ENCODE results near the gene PPP4C.
A peak's percentile ranks its signal among the peaks of the same experiment; 100 is the strongest.
"Not testable (repeated sequence)": the region's sequence is repeated elsewhere in the genome, so short reads cannot be mapped to it uniquely, and the experiment has no call there.

PPP4C gene

DNA sequence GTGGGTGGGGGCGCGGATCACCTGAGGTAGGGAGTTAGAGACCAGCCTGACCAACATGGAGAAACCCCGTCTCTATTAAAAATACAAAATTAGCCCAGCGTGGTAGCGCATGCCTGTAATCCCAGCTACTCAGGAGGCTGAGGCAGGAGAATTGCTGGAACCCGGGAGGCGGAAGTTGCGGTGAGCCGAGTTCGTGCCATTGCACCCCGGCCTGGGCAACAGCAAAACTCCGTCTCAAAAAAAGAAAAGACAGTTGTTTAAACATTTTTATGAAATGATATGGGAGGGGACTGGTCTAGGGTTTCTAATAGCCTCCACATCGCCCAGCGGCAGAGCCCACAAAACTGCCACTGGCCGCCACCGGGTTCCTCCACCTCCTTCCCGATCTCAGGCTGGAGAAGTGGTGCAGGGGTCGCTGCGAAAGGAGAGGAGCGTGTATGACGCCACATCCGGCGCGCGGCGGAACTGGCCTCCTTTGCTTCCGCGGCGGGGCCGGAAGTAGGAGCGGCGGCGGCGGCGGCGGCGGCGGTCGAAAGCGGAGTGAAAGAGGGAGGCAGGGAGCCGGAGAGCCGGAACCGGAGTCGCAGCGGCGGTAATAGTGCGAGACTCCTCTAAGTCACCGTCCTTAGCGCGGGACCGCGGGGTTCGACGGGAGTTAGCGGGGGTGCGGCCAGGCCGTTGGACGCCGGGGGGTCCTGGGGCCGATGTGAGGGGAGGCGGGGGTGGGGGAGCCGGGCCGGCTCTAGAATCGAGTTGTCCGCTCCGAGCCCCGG is at the start of gene PPP4C:
Gene PPP4C, plus strand, starts transcription at position 492 of the 773 bp plus-strand sequence. CDS start 384 bp downstream, outside the sequence.
- DNase-seq: peak; percentile 38

DNA sequence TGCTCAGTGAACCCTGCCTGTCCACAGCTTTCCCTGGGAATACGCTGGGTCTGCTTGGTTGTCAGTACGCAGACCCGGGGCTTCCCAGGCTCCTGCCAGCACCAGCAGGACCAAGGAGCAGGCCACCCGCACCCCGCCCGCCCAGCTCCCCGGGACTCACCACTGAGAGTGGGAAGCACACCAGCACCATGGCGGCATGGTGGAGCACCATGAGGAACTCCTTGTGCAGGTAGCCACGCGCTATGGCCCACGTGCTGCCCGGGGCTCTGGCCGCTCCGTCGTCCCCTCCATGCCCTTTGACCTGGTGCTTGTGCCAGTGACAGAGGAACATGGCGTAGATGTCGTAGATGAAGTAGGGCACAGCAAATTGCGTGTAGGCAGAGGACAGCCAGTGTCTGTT is 49.3 kb upstream of the PPP4C start:
- DNase-seq: no peak

DNA sequence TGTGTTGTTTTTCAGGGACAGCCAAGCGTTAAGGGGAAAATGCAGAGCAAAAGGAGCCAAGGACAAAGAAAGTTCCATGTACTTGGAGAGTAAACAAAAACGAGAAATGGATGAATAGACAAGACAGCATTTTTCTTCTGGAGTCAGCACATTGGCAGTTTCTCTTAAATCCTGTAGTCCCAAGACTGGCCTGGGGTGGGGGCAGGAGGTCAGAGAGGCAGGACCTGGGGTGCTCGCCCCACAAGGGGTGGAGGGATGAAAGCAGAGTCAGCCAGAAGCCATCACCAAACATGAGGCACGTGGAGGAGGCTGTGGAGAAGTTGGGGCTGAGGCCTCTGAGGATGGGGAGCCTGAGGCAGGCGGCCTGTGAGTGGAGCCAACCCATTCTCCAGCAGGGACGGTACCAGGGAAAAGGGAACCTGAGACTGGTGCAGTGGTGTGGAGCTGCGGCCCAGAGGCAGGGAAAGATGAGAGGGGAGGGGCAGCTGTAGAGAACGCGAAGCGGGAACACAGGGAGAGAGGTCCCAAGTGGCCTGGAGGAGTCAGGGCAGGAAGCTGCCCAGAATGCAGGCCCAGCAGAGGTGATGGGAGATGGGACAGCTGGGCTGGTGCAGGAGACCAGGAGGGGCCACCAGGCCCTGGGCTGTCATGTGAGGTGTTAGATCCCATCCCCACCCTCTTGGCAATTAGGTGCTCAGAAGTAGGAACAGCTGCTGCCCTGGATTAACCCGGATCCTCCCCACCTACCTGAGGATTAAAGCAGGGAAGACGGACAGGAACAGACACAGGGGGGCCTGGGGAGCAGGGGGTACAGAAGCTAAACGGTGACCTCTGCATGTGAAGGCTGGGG is 48.0 kb upstream of the PPP4C start:
- DNase-seq: no peak

DNA sequence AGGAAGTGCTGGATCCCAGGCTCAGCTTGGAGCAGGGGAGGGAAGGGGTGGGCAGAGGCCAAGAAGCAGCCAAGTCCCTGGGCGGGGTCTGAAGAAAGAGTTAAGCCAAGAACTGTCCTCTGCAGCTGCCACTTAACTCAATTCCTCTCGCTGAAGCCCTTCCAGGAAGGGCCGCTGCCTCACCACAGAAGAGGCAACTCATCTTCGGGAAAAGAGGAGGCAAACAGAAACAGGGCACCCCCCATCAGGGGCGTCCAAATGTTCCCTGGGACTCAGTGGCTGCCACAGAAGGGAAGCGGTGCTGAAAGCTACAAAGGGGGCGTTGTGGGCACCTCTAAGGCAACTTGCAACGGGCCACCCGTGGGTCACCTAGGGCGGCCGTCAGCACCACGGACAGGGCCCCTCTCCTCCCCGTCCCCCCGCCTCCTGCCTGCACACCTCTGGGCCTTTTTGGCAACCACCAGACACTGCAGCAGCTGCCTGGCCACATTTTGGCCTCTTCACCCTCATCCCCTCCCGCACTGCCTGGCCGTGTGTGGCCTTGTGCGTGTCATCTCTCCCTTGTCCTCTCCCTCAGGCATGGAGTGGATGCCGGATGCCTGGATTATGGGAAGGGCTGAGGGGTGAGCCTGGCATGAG is 47.2 kb upstream of the PPP4C start:
- no peak for DNase-seq

DNA sequence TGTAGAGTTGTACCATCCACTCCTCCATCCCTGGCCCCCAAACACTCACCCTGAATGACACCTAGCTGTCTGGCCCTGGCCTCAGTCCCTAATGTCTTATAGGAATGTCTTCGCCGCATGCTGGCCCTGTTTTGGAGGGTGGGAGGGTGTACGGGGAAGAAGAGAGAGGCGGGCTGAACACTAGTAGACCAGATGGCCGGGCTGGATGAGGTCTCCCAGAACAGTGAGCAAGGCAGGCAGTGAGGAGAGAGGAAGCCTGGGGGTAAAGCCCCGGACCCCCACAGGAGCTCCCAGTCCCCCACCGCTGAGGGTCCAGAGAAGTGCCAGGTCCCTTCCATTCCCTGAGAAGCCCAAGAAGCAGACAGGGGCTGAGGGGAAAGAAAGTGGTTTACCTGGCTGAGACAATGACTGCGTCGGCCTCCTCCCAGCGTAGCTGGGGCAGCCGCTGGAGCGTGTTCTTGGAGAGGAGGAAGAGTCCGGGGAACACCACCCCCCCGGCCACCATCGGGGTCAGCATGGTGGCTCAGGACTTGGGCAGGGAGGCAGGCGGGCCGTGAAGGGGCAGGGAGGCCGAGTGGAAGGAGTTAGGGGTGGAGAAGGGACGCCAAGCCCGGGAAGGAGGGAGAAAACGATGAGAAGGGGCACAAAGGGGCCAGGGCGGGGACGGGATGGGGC is 45.6 kb upstream of the PPP4C start:
- no peak for DNase-seq

DNA sequence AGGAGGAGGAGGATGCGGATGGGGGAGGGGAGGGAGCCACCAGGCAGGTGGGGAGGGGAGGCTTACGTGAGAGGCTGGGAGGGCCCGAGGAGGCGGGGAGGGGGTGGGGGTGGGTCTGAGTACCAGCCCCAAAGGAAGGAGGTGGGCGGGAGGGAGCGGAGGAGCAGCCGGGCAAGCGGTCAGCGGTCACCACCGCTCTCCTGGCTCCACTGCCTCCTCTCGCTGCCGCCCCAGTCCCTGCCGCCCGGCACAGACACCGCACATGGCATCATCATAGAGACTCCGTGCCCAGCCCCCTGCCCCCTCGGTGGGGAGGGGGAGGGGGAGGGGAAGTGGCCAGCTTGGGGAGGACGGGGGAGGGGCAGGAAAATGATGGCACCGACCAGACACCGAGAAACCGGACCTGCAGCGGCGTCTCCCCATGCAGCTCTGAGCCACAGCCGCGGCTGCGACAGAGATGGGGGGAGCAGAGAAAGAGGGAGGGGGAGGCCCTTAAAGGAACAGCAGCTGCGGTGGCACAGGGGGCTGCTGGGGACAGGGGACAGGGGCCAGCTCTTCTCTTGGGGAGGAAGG is 44.9 kb upstream of the PPP4C start, which contains the start of gene TLCD3B:
Gene TLCD3B, minus strand, starts transcription at position 431 of the 573 bp plus-strand sequence. CDS start 744 bp downstream, outside the sequence.
- no peak for DNase-seq

DNA sequence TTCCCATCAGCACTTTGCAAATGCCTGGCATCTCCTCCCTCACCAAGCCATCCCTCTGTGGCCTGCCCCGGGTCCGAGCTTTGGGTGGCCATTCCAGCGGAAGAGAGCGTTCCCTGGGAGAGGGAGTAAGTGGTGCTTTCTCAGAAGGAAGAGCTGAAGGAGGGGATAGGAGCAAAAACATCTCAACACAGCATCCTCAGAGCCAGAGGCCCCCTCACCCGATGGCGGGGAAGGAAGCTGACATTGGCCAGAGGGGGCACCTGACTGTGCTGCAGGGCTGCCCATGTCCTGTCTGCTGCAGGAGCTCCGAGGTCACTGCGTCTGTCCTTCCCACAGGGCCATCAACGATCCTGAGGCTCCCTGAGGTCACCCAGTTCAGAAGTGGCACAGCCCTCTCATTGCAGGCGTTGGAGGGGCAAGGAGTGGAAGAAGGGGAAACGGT is 44.3 kb upstream of the PPP4C start:
- DNase-seq: no peak

DNA sequence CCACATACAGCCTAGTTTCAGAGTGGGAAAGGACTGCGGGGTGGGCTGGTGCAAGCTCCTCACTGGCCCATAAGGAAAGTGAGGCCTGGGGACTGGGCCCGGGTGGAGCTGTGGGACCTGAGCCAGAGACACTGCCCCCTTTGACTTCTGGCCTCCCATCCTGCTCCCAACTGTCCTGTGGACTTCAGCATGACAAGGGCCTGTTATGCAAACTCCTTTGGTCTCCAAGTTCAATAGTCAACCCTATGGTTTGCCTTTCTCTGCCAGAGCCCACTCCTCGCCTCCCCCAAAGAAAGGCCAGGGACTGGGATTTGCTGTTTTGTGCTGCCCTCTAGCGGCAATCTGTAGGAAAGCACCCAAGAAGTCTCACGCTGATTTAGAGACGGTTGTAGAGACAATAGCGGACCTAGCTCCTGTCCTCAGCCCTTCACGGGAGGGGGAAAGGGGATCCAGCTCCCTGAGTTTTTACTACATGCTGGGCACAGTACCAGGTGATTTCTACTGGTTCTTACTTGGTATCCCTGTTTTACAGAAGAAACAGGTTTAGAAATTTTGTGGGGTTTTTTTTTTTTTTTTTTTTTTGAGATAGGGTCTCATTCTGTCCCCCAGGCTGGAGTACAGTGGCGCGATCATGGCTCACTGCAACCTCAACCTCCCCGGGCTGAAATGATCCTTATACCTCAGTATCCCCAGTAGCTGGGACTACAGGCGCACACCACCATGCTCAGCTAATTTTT is 43.5 kb upstream of the PPP4C start:
- DNase-seq: peak; percentile 18

DNA sequence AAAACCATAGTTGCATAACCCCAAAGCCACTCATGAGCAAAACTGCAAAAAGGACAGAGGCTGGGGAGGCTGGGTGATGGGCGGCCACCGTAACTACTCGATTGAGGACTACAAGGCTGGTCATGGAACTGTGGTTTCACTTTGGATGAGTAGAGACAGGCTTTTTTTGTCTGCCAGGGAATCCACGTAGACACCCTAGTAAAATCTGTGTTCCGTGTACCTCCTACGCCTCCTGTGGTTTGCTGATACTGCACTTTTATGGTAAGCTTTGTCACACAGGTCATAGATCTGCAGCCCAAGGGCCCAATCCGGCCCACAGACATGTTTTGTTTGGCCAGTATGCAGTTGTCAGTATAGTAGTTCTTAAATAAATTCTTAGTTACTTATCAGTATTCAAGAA is 42.5 kb upstream of the PPP4C start:
- DNase-seq: no peak

DNA sequence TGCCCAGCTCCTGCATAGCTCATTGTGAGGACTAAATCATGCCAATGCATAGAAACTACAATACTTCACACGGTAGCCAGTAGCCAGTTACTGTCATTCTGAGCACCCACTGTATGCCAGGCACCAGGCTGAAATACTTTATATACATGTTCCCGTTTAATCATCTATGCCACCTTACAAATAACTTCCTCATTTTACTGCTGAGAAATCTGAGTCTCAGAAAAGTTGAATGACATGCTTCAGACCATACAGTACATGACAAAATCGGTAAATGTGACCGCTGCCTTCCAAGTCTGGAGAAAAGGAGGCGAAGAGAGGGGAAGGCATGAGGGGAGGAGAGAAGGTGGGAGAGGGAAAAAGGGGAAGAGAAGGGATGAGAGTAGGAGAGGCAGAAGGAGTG is 35.6 kb upstream of the PPP4C start:
- DNase-seq: no peak

DNA sequence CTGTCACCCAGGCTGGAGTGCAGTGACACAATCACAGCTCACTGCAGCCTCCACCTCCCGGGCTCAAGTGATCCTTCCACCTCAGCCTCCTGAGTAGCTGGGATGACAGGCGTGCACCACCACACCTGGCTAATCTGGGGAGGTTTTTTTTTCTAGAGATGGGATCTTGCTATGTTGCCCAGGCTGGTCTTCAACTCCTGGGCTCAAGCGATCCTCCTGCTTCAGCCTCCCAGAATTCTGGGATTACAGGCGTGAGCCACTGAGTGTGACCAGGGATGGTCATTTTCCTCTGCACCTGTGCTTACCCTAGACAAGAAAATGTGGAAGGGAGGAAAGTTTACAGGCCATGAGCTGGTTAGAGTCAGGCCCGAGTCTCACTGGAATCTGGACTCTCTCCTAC is 35.1 kb upstream of the PPP4C start:
- DNase-seq: not testable (repeated sequence)

DNA sequence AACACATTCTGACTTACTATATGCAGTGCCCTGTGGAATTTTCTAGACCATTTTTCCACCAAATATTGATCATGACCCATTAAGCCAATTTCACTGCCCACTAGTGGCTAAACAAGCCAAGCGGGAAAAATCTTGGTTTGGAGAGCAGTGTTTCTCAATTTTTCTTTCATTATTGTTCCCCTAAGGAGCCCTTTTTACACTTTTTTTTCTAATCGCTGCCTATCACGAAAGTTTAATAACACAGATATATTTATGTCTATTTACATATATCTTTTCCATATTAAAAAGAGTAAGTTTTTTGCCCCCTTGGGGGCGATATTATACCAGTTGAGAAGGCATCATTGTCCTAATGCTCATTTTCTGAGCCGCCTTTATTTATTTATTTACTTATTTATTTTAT is 34.0 kb upstream of the PPP4C start:
- no peak for DNase-seq

DNA sequence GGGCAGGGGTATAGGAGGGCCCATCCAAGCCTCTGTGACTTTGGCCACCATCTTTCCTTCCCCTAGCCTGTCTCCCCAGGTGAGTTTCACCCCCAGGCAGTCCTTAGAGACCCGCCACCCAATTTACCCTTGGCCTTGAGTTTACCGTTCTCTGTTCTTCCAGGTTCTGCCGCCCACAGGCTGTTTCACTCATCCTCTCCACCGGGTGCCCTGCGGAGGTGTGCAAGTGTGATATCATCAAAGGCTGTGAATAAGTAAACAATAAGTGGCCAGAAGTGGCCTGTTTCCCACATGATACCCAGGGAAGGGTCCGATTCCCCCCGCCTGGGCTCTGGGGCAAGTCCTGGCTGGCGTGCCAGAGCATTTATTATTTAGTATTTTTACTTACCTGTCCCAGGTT is 29.6 kb upstream of the PPP4C start:
- DNase-seq: no peak

DNA sequence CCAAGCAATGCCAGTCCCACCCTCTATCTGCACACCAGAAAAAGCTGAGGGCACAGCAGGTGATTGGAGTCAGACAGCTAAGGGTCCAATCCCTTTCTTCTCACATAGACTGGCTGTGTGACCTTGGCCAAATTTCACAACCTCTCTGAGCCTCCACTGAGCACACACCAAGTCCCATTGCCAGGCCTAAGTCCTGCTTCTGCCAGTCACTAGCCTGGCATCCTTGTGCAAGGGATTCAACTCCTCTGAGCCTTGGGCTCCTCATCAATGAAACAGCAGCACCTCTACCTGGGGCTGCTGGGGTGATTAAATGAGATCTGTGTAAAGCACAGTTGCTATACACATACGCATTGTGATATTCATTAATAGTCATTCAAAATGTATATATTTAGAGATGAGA is 29.2 kb upstream of the PPP4C start:
- DNase-seq: no peak

DNA sequence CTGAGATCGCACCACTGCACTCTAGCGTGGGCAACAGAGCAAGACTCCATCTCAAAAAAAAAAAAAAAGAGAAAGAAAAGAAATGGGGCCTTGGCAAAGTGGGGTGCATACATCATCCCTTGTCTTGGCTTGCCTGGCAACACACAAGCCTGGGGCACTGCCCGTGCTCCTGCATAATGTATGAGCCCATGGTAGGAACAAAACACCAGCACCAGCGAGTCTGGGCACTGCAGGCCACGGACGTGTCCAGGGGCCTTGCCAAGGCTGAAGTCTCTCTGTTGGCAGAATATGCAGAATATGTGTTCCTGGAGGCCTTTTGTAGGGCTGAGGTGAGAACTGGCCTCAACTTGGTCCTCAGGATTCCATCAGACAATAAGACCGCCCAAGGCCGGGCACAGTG is 25.9 kb upstream of the PPP4C start:
- no peak for DNase-seq

DNA sequence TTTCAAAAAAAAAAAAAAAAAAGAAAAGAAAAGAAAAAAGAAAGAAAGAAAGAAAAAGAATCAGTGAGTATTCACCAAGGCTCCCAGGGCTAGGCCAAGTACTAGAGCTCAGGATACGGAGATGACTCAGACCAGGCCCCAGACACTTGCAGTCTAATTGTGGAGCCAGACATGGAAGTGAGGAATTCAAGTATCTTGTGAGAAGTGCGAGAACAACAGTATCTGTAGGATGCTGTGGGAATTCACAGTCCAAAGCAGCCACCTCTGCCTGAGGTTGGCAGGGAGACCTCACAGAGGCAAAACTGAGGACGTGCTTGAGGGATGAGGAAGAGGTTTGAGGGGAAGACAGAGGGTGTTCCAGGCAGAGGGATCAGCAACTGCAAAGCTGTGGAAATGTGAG is 24.3 kb upstream of the PPP4C start:
- DNase-seq: no peak

DNA sequence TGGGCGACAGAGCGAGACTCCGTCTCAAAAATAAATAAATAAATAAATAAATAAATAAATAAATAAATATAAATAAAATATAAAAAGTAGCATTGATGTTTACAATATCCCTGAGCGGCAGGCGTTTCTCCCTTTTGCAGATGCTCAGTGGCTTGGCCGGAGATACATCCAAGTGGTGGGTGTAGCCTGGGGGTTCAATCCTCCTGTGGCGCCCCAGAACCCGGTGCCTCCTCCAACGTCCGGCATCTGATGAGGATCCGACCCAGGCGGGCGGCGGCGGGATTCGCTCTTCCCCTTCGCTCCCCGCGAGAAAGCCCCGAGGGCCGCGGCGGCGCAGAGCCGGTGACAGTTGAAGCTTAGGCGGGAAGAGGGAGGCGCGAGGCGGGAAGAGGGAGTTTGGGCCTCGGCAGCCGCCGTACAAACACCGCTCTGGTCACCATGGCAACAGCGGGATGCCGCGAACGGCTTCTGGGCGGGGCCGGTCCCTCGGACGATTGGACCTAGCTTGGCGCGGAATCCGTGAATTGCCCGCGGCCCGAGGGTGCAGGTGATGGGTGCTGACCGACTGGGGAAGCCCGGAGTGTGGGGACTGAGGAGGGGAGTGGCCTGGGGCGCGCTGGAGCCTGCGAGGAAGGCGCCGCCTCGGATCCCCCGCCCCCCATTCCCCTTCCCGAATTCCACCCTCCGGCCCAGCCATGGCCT is 23.0 kb upstream of the PPP4C start:
- no peak for DNase-seq

DNA sequence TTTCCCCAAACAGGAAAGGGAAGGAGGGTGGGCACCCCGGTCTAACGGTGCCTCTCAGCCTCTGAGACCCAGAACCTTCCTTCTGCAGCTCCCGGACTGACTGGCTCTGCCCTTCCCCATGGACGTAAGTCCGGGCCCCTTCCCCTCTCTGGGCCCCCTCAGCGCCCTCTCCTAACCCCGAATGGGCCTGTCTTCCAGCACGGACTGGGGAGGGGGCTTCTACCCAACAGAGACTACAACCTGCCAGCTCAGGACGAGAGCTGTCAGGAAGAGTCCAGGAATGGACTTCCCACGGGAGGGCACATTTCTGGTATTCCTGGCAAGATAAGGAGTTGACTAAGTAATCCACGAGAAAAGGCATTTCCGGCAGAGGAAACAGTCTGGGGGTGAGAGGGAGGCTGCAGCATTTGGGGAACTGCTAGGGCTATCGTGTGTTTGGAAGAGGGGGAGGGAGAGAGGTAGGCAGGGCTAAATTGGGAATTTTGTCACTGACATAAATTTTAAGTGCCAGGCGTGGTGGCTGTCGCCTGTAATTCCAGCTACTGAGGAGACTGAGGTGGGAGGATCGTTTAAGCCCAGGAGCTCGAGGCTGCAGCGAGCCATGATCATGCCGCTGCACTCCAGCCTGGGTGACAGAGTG is 22.3 kb upstream of the PPP4C start:
- DNase-seq: no peak

DNA sequence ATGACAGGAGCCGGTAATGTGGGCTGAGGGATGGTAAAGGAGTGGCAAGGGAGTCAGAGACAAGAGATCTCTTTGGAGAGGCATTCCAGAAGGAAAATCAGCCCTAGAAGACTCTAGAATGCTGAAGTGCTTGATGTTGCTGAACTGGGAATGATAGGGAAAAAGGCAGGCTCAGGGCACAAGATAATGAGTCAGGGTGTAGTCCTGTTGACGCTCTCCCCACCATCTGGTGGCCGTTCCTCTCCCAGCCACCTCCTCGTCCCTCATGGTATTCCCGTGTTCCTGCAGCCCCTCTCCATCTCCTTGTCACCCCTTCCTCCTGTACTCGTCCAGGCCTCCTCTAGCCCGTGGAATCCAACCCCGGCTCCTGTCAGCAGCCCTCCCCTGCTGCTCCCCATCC is 21.3 kb upstream of the PPP4C start:
- DNase-seq: no peak

DNA sequence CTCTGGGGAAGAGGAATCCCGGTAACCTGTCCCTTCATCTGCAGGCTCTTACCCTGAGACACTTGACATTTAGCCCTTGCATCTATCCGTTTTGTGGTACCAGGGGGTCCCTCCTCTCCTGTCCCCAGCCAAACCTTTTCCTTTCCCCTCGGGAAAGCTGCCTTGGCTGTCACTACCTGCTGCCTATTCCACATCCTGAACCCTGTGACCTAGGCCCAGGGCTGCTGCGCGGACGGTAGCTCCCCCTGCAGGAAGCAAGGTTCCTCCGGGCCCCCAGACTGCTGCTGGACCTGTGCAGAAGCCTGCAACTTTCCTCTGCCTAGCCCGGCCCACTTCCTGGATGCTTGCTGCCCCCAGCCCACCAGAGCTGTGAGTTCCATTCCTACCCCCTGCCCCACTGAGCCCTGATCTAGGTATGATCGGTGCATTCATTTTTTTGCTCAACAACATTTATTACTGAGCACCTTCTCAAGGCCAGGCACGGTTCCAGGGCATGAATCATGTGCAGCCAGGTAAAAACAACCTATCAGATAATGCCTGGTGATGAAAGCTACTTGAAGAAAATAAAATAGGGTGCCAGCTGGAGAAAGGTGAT is 20.7 kb upstream of the PPP4C start:
- no peak for DNase-seq

Data from SIG-M5 (cell line).